Raji (cell line): Measurements from ENCODE around the gene CDH4.

Experiments
- POLR2A ChIP-seq: IDR thresholded peaks from 2 replicates; pipeline ENCODE4 v1.6.1; 2011; ENCODE audit warnings: low read depth, low read length, control low read depth; ENCODE audit not compliant: insufficient read depth

The CDH4 gene

DNA sequence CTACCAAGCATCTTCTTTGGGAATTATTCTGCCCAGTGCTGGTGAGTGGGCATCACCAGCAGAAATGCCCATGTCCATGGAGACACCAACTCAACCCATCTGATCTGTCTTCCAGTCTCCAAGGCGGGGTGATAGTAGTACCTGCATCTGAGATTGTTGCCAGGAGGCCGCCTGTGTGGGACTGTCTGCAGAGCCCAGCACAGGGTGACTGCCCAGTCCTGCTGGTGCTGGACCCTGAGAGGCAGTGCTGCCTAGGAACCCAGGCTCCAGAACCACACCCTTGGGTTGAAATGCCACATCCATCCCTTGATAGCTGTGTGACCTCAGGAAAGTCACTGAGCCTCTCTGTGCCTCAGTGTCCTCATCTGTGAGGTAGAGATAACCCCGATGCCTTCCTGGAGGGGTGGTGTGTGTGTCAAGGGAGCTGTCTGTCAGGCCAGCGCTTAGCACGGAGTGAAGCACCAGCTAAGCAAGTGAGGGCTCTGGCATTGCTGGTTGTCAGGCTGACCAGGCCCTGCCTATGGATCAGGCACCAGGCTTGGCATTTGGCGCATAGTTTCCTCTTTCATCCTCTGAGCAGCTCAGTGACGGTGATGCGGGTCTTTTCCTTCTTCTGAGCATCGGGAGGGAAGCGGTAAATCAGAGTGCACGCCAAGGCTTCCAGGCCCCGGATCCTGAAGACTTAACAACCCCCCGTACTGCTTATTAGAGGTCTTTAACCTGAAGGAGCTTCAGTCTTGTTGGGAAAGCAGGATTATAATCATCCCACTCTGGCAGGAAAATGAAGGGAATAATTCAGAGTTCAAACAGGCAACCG, 268.2 kb downstream of the CDH4 start:
- no peak for TF ChIP-seq POLR2A

GRCh38 chr20:61520893-61521460, 268.9 kb downstream of the CDH4 start:
- TF ChIP-seq POLR2A: no peak

- TF ChIP-seq POLR2A: no peak
Observed at GRCh38 chr20:61521687-61522420, 269.8 kb downstream of the CDH4 start.

- no peak for TF ChIP-seq POLR2A
Observed at GRCh38 chr20:61522498-61523090, 270.5 kb downstream of the CDH4 start.

- TF ChIP-seq POLR2A: no peak
Observed at GRCh38 chr20:61523145-61523544, 271.1 kb downstream of the CDH4 start.

- TF ChIP-seq POLR2A: no peak
Observed at GRCh38 chr20:61524951-61525666, 273.0 kb downstream of the CDH4 start.

GRCh38 chr20:61525781-61526431, 273.8 kb downstream of the CDH4 start:
- no peak for TF ChIP-seq POLR2A

GRCh38 chr20:61526907-61527306, 274.8 kb downstream of the CDH4 start:
- TF ChIP-seq POLR2A: no peak

DNA sequence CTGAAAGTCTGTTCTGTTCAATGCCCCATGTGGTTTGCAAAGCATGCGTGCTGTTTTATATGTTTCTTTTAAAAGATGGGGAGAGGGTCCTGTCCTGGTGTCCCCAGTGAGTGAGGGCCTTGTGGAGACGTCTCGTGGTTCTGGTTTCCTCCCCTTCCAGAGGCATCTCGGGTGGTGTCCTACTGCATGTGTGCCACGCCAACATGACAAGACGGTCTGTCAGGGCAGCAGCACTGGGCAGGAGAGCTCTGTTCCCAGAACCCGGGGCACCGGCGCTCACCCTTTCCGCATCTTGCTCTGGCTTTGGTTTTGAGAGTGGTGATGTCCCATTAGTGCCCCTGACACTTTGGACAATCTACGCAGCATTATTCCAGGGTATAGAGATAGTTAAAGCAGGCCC, 275.6 kb downstream of the CDH4 start:
- no peak for TF ChIP-seq POLR2A

GRCh38 chr20:61528591-61528990, 276.5 kb downstream of the CDH4 start:
- no peak for TF ChIP-seq POLR2A

- TF ChIP-seq POLR2A: no peak
Observed at GRCh38 chr20:61529354-61529753, 277.3 kb downstream of the CDH4 start.

DNA sequence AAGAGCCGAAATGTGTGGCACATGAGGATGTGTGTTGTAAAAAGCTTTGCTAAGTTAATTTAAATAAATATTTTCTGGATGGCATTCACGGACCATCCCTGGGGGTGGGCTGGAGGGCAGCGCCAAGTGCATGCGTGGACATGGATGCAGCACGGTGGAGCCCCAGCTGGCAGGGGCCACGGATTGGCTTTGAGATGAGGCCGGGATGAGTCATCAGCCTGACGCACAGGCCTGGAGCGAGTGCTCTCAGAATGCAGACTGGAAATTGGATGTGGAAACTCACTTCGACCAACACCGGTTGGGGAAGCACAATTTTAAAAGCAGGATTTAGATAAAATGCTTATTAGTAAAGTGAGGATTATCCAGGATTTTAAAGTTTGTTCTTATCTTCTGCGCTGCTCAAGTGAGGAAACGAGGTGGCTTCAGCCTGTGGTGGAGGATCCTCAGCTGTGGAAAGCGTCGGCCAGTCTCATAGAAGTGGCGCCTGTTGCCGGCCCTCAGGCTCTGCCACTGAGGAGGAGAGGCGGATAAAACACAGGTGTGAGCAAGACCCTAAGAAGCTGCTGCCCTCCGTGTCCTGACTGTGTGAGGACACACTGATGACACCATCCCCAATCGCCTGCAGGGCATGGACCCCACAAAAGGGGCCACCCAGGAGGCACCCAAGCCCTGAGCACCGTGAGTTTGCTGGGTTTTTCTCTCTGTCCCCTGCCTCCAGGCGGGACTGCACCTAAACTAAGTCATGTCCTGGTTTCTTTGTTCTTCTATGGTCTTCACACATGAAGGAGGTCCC, 279.7 kb downstream of the CDH4 start:
- no peak for TF ChIP-seq POLR2A

- TF ChIP-seq POLR2A: no peak
Observed at GRCh38 chr20:61532736-61533135, 280.7 kb downstream of the CDH4 start.

DNA sequence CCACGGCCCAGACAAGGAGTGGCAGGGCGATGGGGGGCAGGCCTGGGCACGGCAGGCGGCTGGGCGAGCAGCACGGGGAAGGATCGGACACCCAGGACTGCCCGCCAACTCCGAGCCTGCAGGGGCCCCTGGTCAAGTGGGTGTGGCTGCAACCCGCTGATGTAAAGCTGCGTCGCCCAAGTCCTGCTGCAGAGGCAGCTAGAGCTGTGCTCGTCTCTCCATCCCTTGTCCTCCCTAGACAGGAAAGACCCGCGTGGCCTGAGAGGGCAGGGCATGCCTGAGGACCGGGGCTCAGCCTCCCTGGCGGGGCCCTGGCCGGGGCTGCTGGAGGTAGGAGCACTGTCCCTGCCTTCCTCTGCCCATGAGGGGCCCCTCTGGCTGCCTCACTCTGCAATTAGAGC, 281.2 kb downstream of the CDH4 start:
- TF ChIP-seq POLR2A: no peak
